Kasumi-1 (cell line): ENCODE data around the gene CA5A.
"Not testable (repeated sequence)": the region's sequence is repeated elsewhere in the genome, so short reads cannot be mapped to it uniquely, and the experiment has no call there.

Source experiments
- DNase-seq, 2 experiments: peaks; one replicate each; lab custom pipeline; 2025; lab: John Stamatoyannopoulos, UW

CA5A gene

GRCh38 chr16:87865902-87866555 lies 70.3 kb downstream of the CA5A start:
- DNase-seq: not testable (repeated sequence)

- no peak for DNase-seq
Measured at GRCh38 chr16:87864331-87864989, 71.9 kb downstream of the CA5A start.

GRCh38 chr16:87863327-87863635 lies 73.0 kb downstream of the CA5A start:
- DNase-seq: not testable (repeated sequence)

- DNase-seq: not testable (repeated sequence)
Measured at GRCh38 chr16:87862597-87863326, 73.6 kb downstream of the CA5A start.

GRCh38 chr16:87861300-87862099 lies 74.8 kb downstream of the CA5A start:
- not testable (repeated sequence) for DNase-seq

- DNase-seq: no peak
Measured at GRCh38 chr16:87860553-87861299, 75.6 kb downstream of the CA5A start.

GRCh38 chr16:87858151-87858993 lies 78.0 kb downstream of the CA5A start:
- peak; percentile 10 to 44 for DNase-seq

- DNase-seq: no peak
Measured at GRCh38 chr16:87856791-87857228, 79.5 kb downstream of the CA5A start.

GRCh38 chr16:87855852-87856715 lies 80.2 kb downstream of the CA5A start:
- peak; percentile 27 to 37 for DNase-seq

- DNase-seq: no peak
Measured at GRCh38 chr16:87854907-87855683, 81.2 kb downstream of the CA5A start.

GRCh38 chr16:87854053-87854906 lies 82.0 kb downstream of the CA5A start:
- DNase-seq: no peak

GRCh38 chr16:87853411-87854052 lies 82.8 kb downstream of the CA5A start:
- DNase-seq: peak; percentile 71 to 83

GRCh38 chr16:87851601-87852000 lies 84.7 kb downstream of the CA5A start:
- DNase-seq: no peak

- no peak for DNase-seq
Measured at GRCh38 chr16:87851141-87851587, 85.2 kb downstream of the CA5A start.

- peak; percentile 56 to 60 for DNase-seq
Measured at GRCh38 chr16:87850009-87851006, 86.0 kb downstream of the CA5A start.

- no peak for DNase-seq
Measured at GRCh38 chr16:87849419-87850008, 86.8 kb downstream of the CA5A start.
